Duodenal mucosa (tissue), 2 donors: ENCODE results near the gene CCDC158.

Source experiments
- H3K27ac ChIP-seq: one replicate; pipeline ENCODE4 v1.7.0; 2013; ENCODE audit warnings: low read depth, low read length
- H3K27me3 ChIP-seq, 2 donors: one replicate each; pipeline ENCODE4 v1.7.0; 2013; ENCODE audit warnings: low read length in 2 of 2, control low read depth in 1 of 2; ENCODE audit not compliant: insufficient read depth in 2 of 2, control insufficient read depth in 1 of 2
- H3K36me3 ChIP-seq, 2 donors: one replicate each; pipeline ENCODE4 v1.7.0; 2013; ENCODE audit warnings: low read length in 2 of 2, control low read depth in 1 of 2; ENCODE audit not compliant: insufficient read depth in 2 of 2, control insufficient read depth in 1 of 2
- H3K4me1 ChIP-seq, 2 donors: one replicate each; pipeline ENCODE4 v1.7.0; 2013; ENCODE audit warnings: low read length in 2 of 2, control low read depth in 1 of 2; ENCODE audit not compliant: insufficient read depth in 2 of 2, control insufficient read depth in 1 of 2
- H3K4me3 ChIP-seq, 2 donors: one replicate each; pipeline ENCODE4 v1.7.0; 2013; ENCODE audit warnings: low read length in 2 of 2, low read depth in 1 of 2
- H3K9ac ChIP-seq, 2 donors: one replicate each; pipeline ENCODE4 v1.7.0; 2013; ENCODE audit warnings: low read length in 2 of 2, low read depth in 1 of 2
- H3K9me3 ChIP-seq, 2 donors: one replicate each; pipeline ENCODE4 v1.7.0; 2013; ENCODE audit warnings: low read length in 2 of 2, control low read depth in 1 of 2; ENCODE audit not compliant: control insufficient read depth in 1 of 2

The CCDC158 gene

GRCh38 chr4:76275486-76276124 lies 145.3 kb downstream of the CCDC158 start:
- H3K27me3 ChIP-seq: no peaks in the 10 kb centered on the region
- peaks cover 6 to 13% of the 10 kb centered on the region in 2 donors for H3K4me1 ChIP-seq
- H3K9ac ChIP-seq: no peak overlapping the region
- no peaks in the 10 kb centered on the region for H3K9me3 ChIP-seq
- H3K4me3 ChIP-seq: no peak overlapping the region
- H3K36me3 ChIP-seq: no peaks in the 10 kb centered on the region
- H3K27ac ChIP-seq: no peak overlapping the region

- Histone ChIP-seq H3K9ac (no peak overlapping the region), H3K27ac (no peak overlapping the region), H3K4me3 (no peak overlapping the region), H3K9me3 (no peaks in the 10 kb centered on the region), H3K36me3 (no peaks in the 10 kb centered on the region), H3K4me1 (peaks cover 0 to under 1% of the 10 kb centered on the region in 2 donors), H3K27me3 (no peaks in the 10 kb centered on the region)
Observed at GRCh38 chr4:76272999-76273398, 147.9 kb downstream of the CCDC158 start.

- no peak overlapping the region for H3K9ac ChIP-seq
- no peaks in the 10 kb centered on the region for H3K36me3 ChIP-seq
- no peak overlapping the region for H3K27ac ChIP-seq
- no peaks in the 10 kb centered on the region for H3K9me3 ChIP-seq
- no peaks in the 10 kb centered on the region for H3K4me1 ChIP-seq
- H3K27me3 ChIP-seq: no peaks in the 10 kb centered on the region
- no peak overlapping the region for H3K4me3 ChIP-seq
Observed at GRCh38 chr4:76272582-76272981, 148.4 kb downstream of the CCDC158 start.

GRCh38 chr4:76272073-76272472 lies 148.9 kb downstream of the CCDC158 start:
- H3K4me1 ChIP-seq: no peaks in the 10 kb centered on the region
- no peaks in the 10 kb centered on the region for H3K9me3 ChIP-seq
- H3K4me3 ChIP-seq: no peak overlapping the region
- H3K27ac ChIP-seq: no peak overlapping the region
- no peak overlapping the region for H3K9ac ChIP-seq
- H3K27me3 ChIP-seq: no peaks in the 10 kb centered on the region
- H3K36me3 ChIP-seq: no peaks in the 10 kb centered on the region

GRCh38 chr4:76271248-76271647 lies 149.7 kb downstream of the CCDC158 start:
- Histone ChIP-seq H3K4me3 (no peak overlapping the region), H3K27ac (no peak overlapping the region), H3K27me3 (no peaks in the 10 kb centered on the region), H3K36me3 (no peaks in the 10 kb centered on the region), H3K9me3 (no peaks in the 10 kb centered on the region), H3K4me1 (no peaks in the 10 kb centered on the region), H3K9ac (no peak overlapping the region)

- Histone ChIP-seq H3K27me3 (no peaks in the 10 kb centered on the region), H3K4me1 (no peaks in the 10 kb centered on the region), H3K9ac (no peak overlapping the region), H3K36me3 (no peaks in the 10 kb centered on the region), H3K27ac (no peak overlapping the region), H3K4me3 (no peak overlapping the region), H3K9me3 (no peaks in the 10 kb centered on the region)
Observed at GRCh38 chr4:76270244-76271175, 150.4 kb downstream of the CCDC158 start.

- no peak overlapping the region for H3K4me3 ChIP-seq
- no peaks in the 10 kb centered on the region for H3K27me3 ChIP-seq
- no peak overlapping the region for H3K9ac ChIP-seq
- H3K9me3 ChIP-seq: no peaks in the 10 kb centered on the region
- H3K36me3 ChIP-seq: no peaks in the 10 kb centered on the region
- no peaks in the 10 kb centered on the region for H3K4me1 ChIP-seq
- H3K27ac ChIP-seq: no peak overlapping the region
Observed at GRCh38 chr4:76267811-76268210, 153.1 kb downstream of the CCDC158 start.

GRCh38 chr4:76266627-76267026 lies 154.3 kb downstream of the CCDC158 start:
- Histone ChIP-seq H3K27me3 (no peaks in the 10 kb centered on the region), H3K9me3 (no peaks in the 10 kb centered on the region), H3K9ac (no peak overlapping the region), H3K4me3 (no peak overlapping the region), H3K4me1 (no peaks in the 10 kb centered on the region), H3K36me3 (no peaks in the 10 kb centered on the region), H3K27ac (no peak overlapping the region)

- H3K9me3 ChIP-seq: no peaks in the 10 kb centered on the region
- no peaks in the 10 kb centered on the region for H3K36me3 ChIP-seq
- no peaks in the 10 kb centered on the region for H3K4me1 ChIP-seq
- H3K9ac ChIP-seq: no peak overlapping the region
- H3K27me3 ChIP-seq: no peaks in the 10 kb centered on the region
- H3K27ac ChIP-seq: no peak overlapping the region
- H3K4me3 ChIP-seq: no peak overlapping the region
Observed at GRCh38 chr4:76265631-76266218, 155.2 kb downstream of the CCDC158 start.
